HEK293 (cell line): ENCODE measurements around the gene SPINT2.

Experiments used
- GLI2 ChIP-seq: fragments of 450-650 bp; formaldehyde crosslinking; IDR thresholded peaks from 2 replicates; pipeline ENCODE4; 2017; ENCODE audit warnings: missing biosample characterization, missing genetic modification characterization, low read depth, borderline replicate concordance
- GLIS1 ChIP-seq: fragments of 450-650 bp; formaldehyde crosslinking; IDR thresholded peaks from 2 replicates; pipeline ENCODE4 v1.5.1; 2016; ENCODE audit warnings: missing biosample characterization, missing genetic modification characterization
- MYNN ChIP-seq: fragments of 450-650 bp; formaldehyde crosslinking; IDR thresholded peaks from 2 replicates; pipeline ENCODE4 v1.5.1; 2016; ENCODE audit warnings: missing biosample characterization, missing genetic modification characterization, borderline replicate concordance
- RBAK ChIP-seq: fragments of 450-650 bp; formaldehyde crosslinking; IDR thresholded peaks from 2 replicates; pipeline ENCODE4 v1.5.1; 2016; ENCODE audit warnings: missing biosample characterization, missing genetic modification characterization
- ZBTB6 ChIP-seq: fragments of 450-650 bp; formaldehyde crosslinking; IDR thresholded peaks from 2 replicates; pipeline ENCODE4 v1.5.1; 2017; ENCODE audit warnings: missing biosample characterization, missing genetic modification characterization
- ZFHX2 ChIP-seq: fragments of 450-650 bp; formaldehyde crosslinking; conservative IDR thresholded peaks from 2 replicates; pipeline ENCODE4 v1.5.1; 2016; ENCODE audit warnings: missing biosample characterization, missing genetic modification characterization
- ZNF140 ChIP-seq: fragments of 450-650 bp; formaldehyde crosslinking; IDR thresholded peaks from 2 replicates; pipeline ENCODE4 v1.5.1; 2016; ENCODE audit warnings: missing biosample characterization, missing genetic modification characterization
- ZNF16 ChIP-seq: fragments of 450-650 bp; formaldehyde crosslinking; IDR thresholded peaks from 2 replicates; pipeline ENCODE4 v1.5.1; 2016; ENCODE audit warnings: low read depth, missing biosample characterization, missing genetic modification characterization
- ZNF169 ChIP-seq: fragments of 450-650 bp; formaldehyde crosslinking; IDR thresholded peaks from 2 replicates; pipeline ENCODE4 v1.5.1; 2016; ENCODE audit warnings: missing biosample characterization, missing genetic modification characterization
- ZNF184 ChIP-seq: fragments of 450-650 bp; IDR thresholded peaks from 2 replicates; pipeline ENCODE4 v1.5.1; 2018; ENCODE audit warnings: missing biosample characterization, mild to moderate bottlenecking, missing genetic modification characterization
- ZNF223 ChIP-seq: fragments of 450-650 bp; formaldehyde crosslinking; IDR thresholded peaks from 2 replicates; pipeline ENCODE4 v1.5.1; 2016; ENCODE audit warnings: missing biosample characterization, missing genetic modification characterization
- ZNF266 ChIP-seq: fragments of 450-650 bp; formaldehyde crosslinking; IDR thresholded peaks from 2 replicates; pipeline ENCODE4 v1.5.1; 2016; ENCODE audit warnings: missing biosample characterization, missing genetic modification characterization, low read depth
- ZNF274 ChIP-seq, 2 experiments: fragments of 200-500 bp in 1 of 2; fragments of 450-650 bp in 1 of 2; sonication (Bioruptor generic) in 1 of 2; formaldehyde crosslinking in 1 of 2; IDR thresholded peaks; 2 replicates each; pipeline versions ENCODE4 v1.5.1 to v1.6.1; 2014 to 2016; ENCODE audit warnings: borderline replicate concordance in 1 of 2, inconsistent platforms in 1 of 2, low read length in 1 of 2, missing biosample characterization in 1 of 2, missing genetic modification characterization in 1 of 2
- ZNF335 ChIP-seq: fragments of 450-650 bp; formaldehyde crosslinking; conservative IDR thresholded peaks from 2 replicates; pipeline ENCODE4 v1.5.1; 2016; ENCODE audit warnings: missing biosample characterization, missing genetic modification characterization
- ZNF362 ChIP-seq: fragments of 450-650 bp; formaldehyde crosslinking; IDR thresholded peaks from 2 replicates; pipeline ENCODE4 v1.5.1; 2016; ENCODE audit warnings: missing biosample characterization, missing genetic modification characterization
- ZNF37A ChIP-seq: fragments of 450-650 bp; IDR thresholded peaks from 2 replicates; pipeline ENCODE4 v1.5.1; 2018; ENCODE audit warnings: missing biosample characterization, missing genetic modification characterization
- ZNF404 ChIP-seq: fragments of 450-650 bp; formaldehyde crosslinking; IDR thresholded peaks from 2 replicates; pipeline ENCODE4 v1.5.1; 2017; ENCODE audit warnings: missing biosample characterization, missing genetic modification characterization
- ZNF416 ChIP-seq: fragments of 450-650 bp; formaldehyde crosslinking; IDR thresholded peaks from 2 replicates; pipeline ENCODE4 v1.5.1; 2016; ENCODE audit warnings: missing biosample characterization, missing genetic modification characterization
- ZNF510 ChIP-seq: fragments of 450-650 bp; formaldehyde crosslinking; IDR thresholded peaks from 2 replicates; pipeline ENCODE4 v1.5.1; 2018; ENCODE audit warnings: mild to moderate bottlenecking, missing genetic modification characterization, missing biosample characterization; ENCODE audit not compliant: insufficient replicate concordance
- ZNF513 ChIP-seq: fragments of 450-650 bp; IDR thresholded peaks from 2 replicates; pipeline ENCODE4 v1.5.1; 2018; ENCODE audit warnings: missing biosample characterization, missing genetic modification characterization
- ZNF529 ChIP-seq: fragments of 450-650 bp; formaldehyde crosslinking; IDR thresholded peaks from 2 replicates; pipeline ENCODE4 v1.5.1; 2017; ENCODE audit warnings: missing genetic modification characterization, missing biosample characterization; ENCODE audit not compliant: insufficient replicate concordance
- ZNF530 ChIP-seq: fragments of 450-650 bp; formaldehyde crosslinking; IDR thresholded peaks from 2 replicates; pipeline ENCODE4 v1.5.1; 2016; ENCODE audit warnings: low read depth, missing biosample characterization, missing genetic modification characterization
- ZNF561 ChIP-seq: fragments of 450-650 bp; IDR thresholded peaks from 2 replicates; pipeline ENCODE4 v1.5.1; 2018; ENCODE audit warnings: missing biosample characterization, missing genetic modification characterization, borderline replicate concordance
- ZNF610 ChIP-seq: fragments of 450-650 bp; formaldehyde crosslinking; IDR thresholded peaks from 2 replicates; pipeline ENCODE4 v1.5.1; 2016; ENCODE audit warnings: missing biosample characterization, missing genetic modification characterization, borderline replicate concordance
- ZNF677 ChIP-seq: fragments of 450-650 bp; IDR thresholded peaks from 2 replicates; pipeline ENCODE4 v1.5.0; 2018; ENCODE audit warnings: missing biosample characterization, mild to moderate bottlenecking, missing genetic modification characterization, moderate library complexity
- ZNF707 ChIP-seq: fragments of 450-650 bp; formaldehyde crosslinking; IDR thresholded peaks from 2 replicates; pipeline ENCODE4 v1.5.1; 2016; ENCODE audit warnings: missing biosample characterization, missing genetic modification characterization
- ZNF747 ChIP-seq: fragments of 450-650 bp; formaldehyde crosslinking; IDR thresholded peaks from 2 replicates; pipeline ENCODE4 v1.5.1; 2016; ENCODE audit warnings: missing biosample characterization, missing genetic modification characterization
- ZNF76 ChIP-seq: fragments of 450-650 bp; formaldehyde crosslinking; IDR thresholded peaks from 2 replicates; pipeline ENCODE4; 2016; ENCODE audit warnings: low read depth, missing biosample characterization, missing genetic modification characterization, borderline replicate concordance
- ZNF776 ChIP-seq: fragments of 450-650 bp; formaldehyde crosslinking; IDR thresholded peaks from 2 replicates; pipeline ENCODE4 v1.5.0; 2017; ENCODE audit warnings: missing biosample characterization, missing genetic modification characterization, borderline replicate concordance
- ZNF785 ChIP-seq: fragments of 450-650 bp; formaldehyde crosslinking; IDR thresholded peaks from 2 replicates; pipeline ENCODE4 v1.5.1; 2016; ENCODE audit warnings: missing biosample characterization, missing genetic modification characterization
- TF ChIP-seq, protein P1 (sequence below): IDR thresholded peaks from 2 replicates; pipeline ENCODE4 v1.6.1; 2011; ENCODE audit warnings: mild to moderate bottlenecking, low read depth, low read length, borderline replicate concordance
- TF ChIP-seq, protein P2 (sequence below): fragments of 450-650 bp; formaldehyde crosslinking; IDR thresholded peaks from 2 replicates; pipeline ENCODE4 v1.5.0; 2017; ENCODE audit warnings: missing biosample characterization, missing genetic modification characterization, borderline replicate concordance

SPINT2 gene

DNA sequence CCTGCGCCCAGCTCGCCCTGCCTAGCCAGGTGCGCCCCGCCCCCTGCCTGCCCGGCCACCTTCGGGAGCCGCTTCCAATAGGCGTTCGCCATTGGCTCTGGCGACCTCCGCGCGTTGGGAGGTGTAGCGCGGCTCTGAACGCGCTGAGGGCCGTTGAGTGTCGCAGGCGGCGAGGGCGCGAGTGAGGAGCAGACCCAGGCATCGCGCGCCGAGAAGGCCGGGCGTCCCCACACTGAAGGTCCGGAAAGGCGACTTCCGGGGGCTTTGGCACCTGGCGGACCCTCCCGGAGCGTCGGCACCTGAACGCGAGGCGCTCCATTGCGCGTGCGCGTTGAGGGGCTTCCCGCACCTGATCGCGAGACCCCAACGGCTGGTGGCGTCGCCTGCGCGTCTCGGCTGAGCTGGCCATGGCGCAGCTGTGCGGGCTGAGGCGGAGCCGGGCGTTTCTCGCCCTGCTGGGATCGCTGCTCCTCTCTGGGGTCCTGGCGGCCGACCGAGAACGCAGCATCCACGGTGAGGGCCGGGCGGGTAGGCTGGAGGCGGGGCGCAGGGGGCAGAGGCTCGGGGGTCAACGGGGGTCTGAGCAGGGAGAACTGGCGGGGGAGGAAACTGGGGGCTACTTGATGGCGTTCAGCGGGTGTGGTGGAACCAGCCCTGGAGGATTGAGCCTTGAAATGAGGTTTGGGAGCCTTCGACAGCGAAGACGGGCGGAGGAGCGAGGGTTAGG lies at the start of gene SPINT2 (continued):
- TF ChIP-seq ZNF561 (tag by site-specific recombination): peak; percentile 63; the same call in 1 of the 2 replicates
- TF ChIP-seq ZNF510: no peak
- TF ChIP-seq GLIS1: peak; percentile 60
- no peak for TF ChIP-seq ZNF37A (tag by site-specific recombination)
- TF ChIP-seq ZNF707 (tag by site-specific recombination): no peak
- TF ChIP-seq ZNF404 (tag by site-specific recombination): no peak
- TF ChIP-seq ZNF274 (IDR thresholded peaks at IDR 0.05; ENCODE audit: low read length): no peak
- no peak for TF ChIP-seq ZNF274 (tag by site-specific recombination; IDR thresholded peaks at IDR 0.05; ENCODE audit: borderline replicate concordance)
- no peak for TF ChIP-seq GLI2 (tag by site-specific recombination)
- TF ChIP-seq ZNF335 (tag by site-specific recombination): peak; percentile 100
- peak; percentile 61; the same call in 1 of the 2 replicates for TF ChIP-seq ZNF785 (tag by site-specific recombination)
- peak; percentile 38; the same call in 1 of the 2 replicates for TF ChIP-seq ZNF513
- no peak for TF ChIP-seq ZNF362 (tag by site-specific recombination)
- no peak for TF ChIP-seq ZNF266 (tag by site-specific recombination)
- no peak for TF ChIP-seq ZNF747 (tag by site-specific recombination)
- TF ChIP-seq ZNF140: no peak
- peak; percentile 36; the same call in 1 of the 2 replicates for TF ChIP-seq ZFHX2 (tag by site-specific recombination)
- TF ChIP-seq ZNF16 (tag by site-specific recombination): no peak
- no peak; the same call in 1 of the 2 replicates for TF ChIP-seq MYNN (tag by site-specific recombination)
- peak; percentile 99 for TF ChIP-seq RBAK (tag by site-specific recombination)
- TF ChIP-seq ZBTB6: no peak; the same call in 1 of the 2 replicates
- TF ChIP-seq ZNF610 (tag by site-specific recombination): peak; percentile 91
- TF ChIP-seq ZNF184 (tag by site-specific recombination): no peak
- no peak for TF ChIP-seq ZNF416 (tag by site-specific recombination)
- TF ChIP-seq ZNF530 (tag by site-specific recombination): no peak
- TF ChIP-seq ZNF169 (tag by site-specific recombination): 0 out of 2 replicates have a peak, but pooled peaks have one; percentile 51
- TF ChIP-seq, protein P1, sequence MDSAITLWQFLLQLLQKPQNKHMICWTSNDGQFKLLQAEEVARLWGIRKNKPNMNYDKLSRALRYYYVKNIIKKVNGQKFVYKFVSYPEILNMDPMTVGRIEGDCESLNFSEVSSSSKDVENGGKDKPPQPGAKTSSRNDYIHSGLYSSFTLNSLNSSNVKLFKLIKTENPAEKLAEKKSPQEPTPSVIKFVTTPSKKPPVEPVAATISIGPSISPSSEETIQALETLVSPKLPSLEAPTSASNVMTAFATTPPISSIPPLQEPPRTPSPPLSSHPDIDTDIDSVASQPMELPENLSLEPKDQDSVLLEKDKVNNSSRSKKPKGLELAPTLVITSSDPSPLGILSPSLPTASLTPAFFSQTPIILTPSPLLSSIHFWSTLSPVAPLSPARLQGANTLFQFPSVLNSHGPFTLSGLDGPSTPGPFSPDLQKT: no peak
- TF ChIP-seq, protein P2, sequence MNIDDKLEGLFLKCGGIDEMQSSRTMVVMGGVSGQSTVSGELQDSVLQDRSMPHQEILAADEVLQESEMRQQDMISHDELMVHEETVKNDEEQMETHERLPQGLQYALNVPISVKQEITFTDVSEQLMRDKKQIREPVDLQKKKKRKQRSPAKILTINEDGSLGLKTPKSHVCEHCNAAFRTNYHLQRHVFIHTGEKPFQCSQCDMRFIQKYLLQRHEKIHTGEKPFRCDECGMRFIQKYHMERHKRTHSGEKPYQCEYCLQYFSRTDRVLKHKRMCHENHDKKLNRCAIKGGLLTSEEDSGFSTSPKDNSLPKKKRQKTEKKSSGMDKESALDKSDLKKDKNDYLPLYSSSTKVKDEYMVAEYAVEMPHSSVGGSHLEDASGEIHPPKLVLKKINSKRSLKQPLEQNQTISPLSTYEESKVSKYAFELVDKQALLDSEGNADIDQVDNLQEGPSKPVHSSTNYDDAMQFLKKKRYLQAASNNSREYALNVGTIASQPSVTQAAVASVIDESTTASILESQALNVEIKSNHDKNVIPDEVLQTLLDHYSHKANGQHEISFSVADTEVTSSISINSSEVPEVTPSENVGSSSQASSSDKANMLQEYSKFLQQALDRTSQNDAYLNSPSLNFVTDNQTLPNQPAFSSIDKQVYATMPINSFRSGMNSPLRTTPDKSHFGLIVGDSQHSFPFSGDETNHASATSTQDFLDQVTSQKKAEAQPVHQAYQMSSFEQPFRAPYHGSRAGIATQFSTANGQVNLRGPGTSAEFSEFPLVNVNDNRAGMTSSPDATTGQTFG (tag by site-specific recombination): no peak
- TF ChIP-seq ZNF76 (tag by site-specific recombination): peak; percentile 65
- no peak for TF ChIP-seq ZNF223 (tag by site-specific recombination)
- TF ChIP-seq ZNF529 (tag by site-specific recombination): no peak
- TF ChIP-seq ZNF776 (tag by site-specific recombination): no peak
- TF ChIP-seq ZNF677 (tag by site-specific recombination): no peak
